ENCODE data around the gene LAMA4. TPM values are rescaled to one million over a fixed set of nuclear protein-coding genes. Genes with fewer than 3 reads are reported as not detected.
A peak's percentile ranks its signal among the peaks of the same experiment; 100 is the strongest.

LAMA4 gene
- total RNA-seq, 4 donors from 2014 or later: 261 to 336 (median 303) TPM

DNA sequence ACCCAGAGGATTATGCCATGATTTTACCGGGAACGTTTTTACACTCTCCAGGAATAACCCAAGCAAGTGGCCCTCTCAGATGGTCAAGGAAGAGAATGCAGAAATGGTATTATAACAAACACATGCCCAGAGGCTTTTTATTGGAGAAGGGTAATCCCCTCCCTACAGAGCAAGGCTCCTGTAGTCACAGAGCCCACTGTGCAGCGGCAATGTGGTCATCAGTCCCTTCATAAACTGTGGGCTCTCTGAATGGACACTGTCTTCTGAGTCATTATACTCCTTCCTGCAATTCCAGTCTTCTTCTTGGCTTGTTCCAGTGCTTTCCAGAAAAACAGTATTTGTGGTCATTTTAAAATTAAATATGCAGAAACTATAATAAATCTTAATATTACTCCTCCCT is 74.7 kb downstream of the LAMA4 start:
- WGBS: 76% methylated on average over 3 of the region's 3 CpGs
- TF ChIP-seq, protein P1, sequence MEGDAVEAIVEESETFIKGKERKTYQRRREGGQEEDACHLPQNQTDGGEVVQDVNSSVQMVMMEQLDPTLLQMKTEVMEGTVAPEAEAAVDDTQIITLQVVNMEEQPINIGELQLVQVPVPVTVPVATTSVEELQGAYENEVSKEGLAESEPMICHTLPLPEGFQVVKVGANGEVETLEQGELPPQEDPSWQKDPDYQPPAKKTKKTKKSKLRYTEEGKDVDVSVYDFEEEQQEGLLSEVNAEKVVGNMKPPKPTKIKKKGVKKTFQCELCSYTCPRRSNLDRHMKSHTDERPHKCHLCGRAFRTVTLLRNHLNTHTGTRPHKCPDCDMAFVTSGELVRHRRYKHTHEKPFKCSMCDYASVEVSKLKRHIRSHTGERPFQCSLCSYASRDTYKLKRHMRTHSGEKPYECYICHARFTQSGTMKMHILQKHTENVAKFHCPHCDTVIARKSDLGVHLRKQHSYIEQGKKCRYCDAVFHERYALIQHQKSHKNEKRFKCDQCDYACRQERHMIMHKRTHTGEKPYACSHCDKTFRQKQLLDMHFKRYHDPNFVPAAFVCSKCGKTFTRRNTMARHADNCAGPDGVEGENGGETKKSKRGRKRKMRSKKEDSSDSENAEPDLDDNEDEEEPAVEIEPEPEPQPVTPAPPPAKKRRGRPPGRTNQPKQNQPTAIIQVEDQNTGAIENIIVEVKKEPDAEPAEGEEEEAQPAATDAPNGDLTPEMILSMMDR (IDR thresholded peaks at IDR 0.05): no peak
- no peak for TF ChIP-seq EP300 (IDR thresholded peaks at IDR 0.05)
- no peak for TF ChIP-seq POLR2AphosphoS5 (IDR thresholded peaks at IDR 0.05)
- no peak for TF ChIP-seq POLR2A (IDR thresholded peaks at IDR 0.05; ENCODE audit: low read depth)
- Histone ChIP-seq H3K27ac (replicated peaks in 1 of 4) (peak overlapping the region; percentile 22 to 71 (median 58)), H3K4me1 (peaks cover 3 to 58% (median 53%) of the 10 kb centered on the region in 4 donors), H3K27me3 (no peaks in the 10 kb centered on the region), H3K4me3 (no peak overlapping the region), H3K36me3 (peaks cover 25 to 67% (median 43%) of the 10 kb centered on the region in 4 donors), H3K9me3 (no peaks in the 10 kb centered on the region)
- DNase-seq (ENCODE audit: extremely low spot score): no peak
- intact Hi-C loops (cut with DNase I): loop anchor here (2.0 to 5.0 kb wide), 2 partner anchors 133 to 193 kb away; no protein-coding TSS in a partner anchor

GRCh38 chr6:112178846-112179245 is 75.5 kb downstream of the LAMA4 start:
- TF ChIP-seq POLR2A (IDR thresholded peaks at IDR 0.05; ENCODE audit: low read depth) (no peak), EP300 (IDR thresholded peaks at IDR 0.05) (no peak), POLR2AphosphoS5 (IDR thresholded peaks at IDR 0.05) (no peak)
- TF ChIP-seq, protein P1 (IDR thresholded peaks at IDR 0.05): no peak
- Histone ChIP-seq H3K27me3 (no peaks in the 10 kb centered on the region), H3K9me3 (no peaks in the 10 kb centered on the region), H3K4me3 (no peak overlapping the region), H3K36me3 (peaks cover 33 to 75% (median 51%) of the 10 kb centered on the region in 4 donors), H3K27ac (replicated peaks in 1 of 4) (peak overlapping the region; percentile 22 to 71 (median 58)), H3K4me1 (peaks cover 3 to 52% (median 48%) of the 10 kb centered on the region in 4 donors)
- no peak for DNase-seq (ENCODE audit: extremely low spot score)
- 45% methylated on average over 2 of the region's 2 CpGs for WGBS
- intact Hi-C loops (cut with DNase I): no loop called here

GRCh38 chr6:112177092-112177491 is 77.3 kb downstream of the LAMA4 start:
- TF ChIP-seq POLR2A (IDR thresholded peaks at IDR 0.05; ENCODE audit: low read depth) (no peak), POLR2AphosphoS5 (IDR thresholded peaks at IDR 0.05) (no peak), EP300 (IDR thresholded peaks at IDR 0.05) (no peak)
- TF ChIP-seq, protein P1 (IDR thresholded peaks at IDR 0.05): no peak

DNA sequence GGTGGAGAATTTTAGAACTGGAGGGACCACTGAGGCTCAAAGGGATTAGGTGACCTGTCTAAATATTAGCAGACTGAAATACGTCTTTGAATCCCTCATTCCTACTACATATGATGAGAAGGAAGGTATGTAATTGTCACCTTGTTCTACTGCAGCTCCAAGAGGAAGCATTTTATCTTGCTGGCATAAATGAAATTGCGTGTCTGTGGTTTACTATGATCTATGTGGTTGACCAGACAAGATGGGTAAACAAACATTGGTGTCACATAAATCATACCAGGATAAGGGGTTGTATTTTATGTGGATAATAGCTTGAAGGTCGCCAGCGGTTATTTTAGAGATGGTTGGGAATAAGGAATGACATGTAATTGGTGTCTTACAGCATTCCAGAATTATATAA is 78.2 kb downstream of the LAMA4 start:
- H3K27me3 ChIP-seq: no peaks in the 10 kb centered on the region
- intact Hi-C loops (cut with DNase I): no loop called here
- peak overlapping the region in 1 of 4 donors; percentile 8 for H3K27ac ChIP-seq (replicated peaks in 1 of 4)
- no peaks in the 10 kb centered on the region for H3K9me3 ChIP-seq
- peaks cover 57 to 79% (median 72%) of the 10 kb centered on the region in 4 donors for H3K36me3 ChIP-seq
- TF ChIP-seq EP300 (IDR thresholded peaks at IDR 0.05): no peak
- no peak for TF ChIP-seq POLR2AphosphoS5 (IDR thresholded peaks at IDR 0.05)
- no peak for TF ChIP-seq POLR2A (IDR thresholded peaks at IDR 0.05; ENCODE audit: low read depth)
- TF ChIP-seq, protein P1 (IDR thresholded peaks at IDR 0.05): no peak
- no peak for DNase-seq (ENCODE audit: extremely low spot score)
- no peak overlapping the region for H3K4me3 ChIP-seq
- 63% methylated on average over 4 of the region's 4 CpGs for WGBS
- H3K4me1 ChIP-seq: peaks cover 0 to 28% (median 26%) of the 10 kb centered on the region in 4 donors

More at GRCh38 chr6:112177092-112177491, 77.3 kb downstream of the LAMA4 start:
- no peak for DNase-seq (ENCODE audit: extremely low spot score)
- Histone ChIP-seq H3K9me3 (no peaks in the 10 kb centered on the region), H3K36me3 (peaks cover 48 to 79% (median 65%) of the 10 kb centered on the region in 4 donors), H3K27me3 (no peaks in the 10 kb centered on the region), H3K4me1 (peaks cover 0 to 34% (median 31%) of the 10 kb centered on the region in 4 donors), H3K4me3 (no peak overlapping the region), H3K27ac (replicated peaks in 1 of 4) (peak overlapping the region in 2 of 4 donors; percentile 21 to 54)
- 76% methylated on average over 1 of the region's 1 CpG for WGBS
- intact Hi-C loops (cut with DNase I): no loop called here
